ENCODE data around the gene PSME1.
A peak's percentile ranks its signal among the peaks of the same experiment; 100 is the strongest.

Gene PSME1

GRCh38 chr14:24146978-24147760 is 11.2 kb downstream of the PSME1 start, which contains the start of gene RNF31:
Gene RNF31, plus strand, starts transcription at chr14:24147498. Its CDS starts 201 bp downstream, at chr14:24147699.
- TF ChIP-seq CTCF (conservative IDR thresholded peaks at IDR 0.05; ENCODE audit: low read depth, low read length): no peak
- Histone ChIP-seq H2AFZ (ENCODE audit: low read depth) (peak within 1 kb of the TSS; percentile 59; the same call in 1 of the 2 replicates), H4K20me1 (ENCODE audit: insufficient read depth) (no peaks in the 10 kb centered on the region), H3K27ac (peak within 1 kb of the TSS; percentile 46; the same call in 1 of the 2 replicates), H3K4me3 (IDR thresholded peaks at IDR 0.05; ENCODE audit: insufficient read depth, low read depth, low read length) (peak within 1 kb of the TSS; percentile 34), H3K9ac (peak within 1 kb of the TSS; percentile 49; the same call in 1 of the 2 replicates), H3K36me3 (ENCODE audit: insufficient read depth) (no peaks in the 10 kb centered on the region), H3K4me1 (ENCODE audit: low read depth, poor library complexity, severe bottlenecking) (peaks cover 13% of the 10 kb centered on the region), H3K4me2 (peak within 1 kb of the TSS; percentile 80; the same call in 1 of the 2 replicates), H3K79me2 (ENCODE audit: insufficient read depth, low read depth) (peaks cover 19% of the 10 kb centered on the region; the same call in 1 of the 2 replicates), H3K27me3 (ENCODE audit: insufficient read depth, low read depth) (no peaks in the 10 kb centered on the region)

GRCh38 chr14:24147761-24148428 is 11.9 kb downstream of the PSME1 start:
- H3K27ac ChIP-seq: no peak overlapping the region
- no peak overlapping the region for H3K4me3 ChIP-seq (IDR thresholded peaks at IDR 0.05; ENCODE audit: insufficient read depth, low read depth, low read length)
- no peak for TF ChIP-seq CTCF (conservative IDR thresholded peaks at IDR 0.05; ENCODE audit: low read depth, low read length)
- H2AFZ ChIP-seq (ENCODE audit: low read depth): 0 out of 2 replicates have a peak overlapping the region, but pooled peaks have one; percentile 23
- no peaks in the 10 kb centered on the region for H4K20me1 ChIP-seq (ENCODE audit: insufficient read depth)
- H3K4me2 ChIP-seq: peak overlapping the region; percentile 51; the same call in 1 of the 2 replicates
- H3K79me2 ChIP-seq (ENCODE audit: insufficient read depth, low read depth): peaks cover 19% of the 10 kb centered on the region; the same call in 1 of the 2 replicates
- peaks cover 10% of the 10 kb centered on the region for H3K4me1 ChIP-seq (ENCODE audit: low read depth, poor library complexity, severe bottlenecking)
- H3K27me3 ChIP-seq (ENCODE audit: insufficient read depth, low read depth): no peaks in the 10 kb centered on the region
- no peaks in the 10 kb centered on the region for H3K36me3 ChIP-seq (ENCODE audit: insufficient read depth)
- H3K9ac ChIP-seq: no peak overlapping the region; the same call in 1 of the 2 replicates

DNA sequence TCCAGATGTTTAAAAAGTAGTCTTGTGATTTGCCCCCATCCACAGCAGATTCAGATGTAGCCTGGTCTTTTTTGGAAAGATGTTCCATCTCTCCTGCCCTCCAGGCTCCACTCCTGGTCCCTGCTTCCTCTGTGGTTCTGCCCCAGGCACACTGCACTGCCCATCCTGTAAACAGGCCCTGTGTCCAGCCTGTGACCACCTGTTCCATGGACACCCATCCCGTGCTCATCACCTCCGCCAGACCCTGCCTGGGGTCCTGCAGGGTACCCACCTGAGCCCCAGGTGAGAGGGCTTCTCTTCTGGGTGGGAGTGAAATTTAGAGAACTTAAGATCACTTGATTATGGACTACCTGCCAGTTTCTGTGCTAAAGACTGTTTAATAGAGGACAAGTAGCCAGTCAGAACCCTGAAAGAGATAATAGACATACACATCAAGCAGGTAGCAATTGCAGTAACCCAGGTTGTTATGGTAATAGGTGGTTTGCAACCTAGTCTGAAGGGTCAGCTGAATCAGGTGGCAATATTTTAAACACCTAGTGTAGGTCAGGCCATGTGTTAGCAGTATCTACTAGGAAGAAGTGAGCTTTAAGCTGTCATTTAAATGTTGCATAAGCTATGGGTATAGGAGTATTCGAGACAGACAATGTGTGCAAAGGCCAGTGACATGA is 13.4 kb downstream of the PSME1 start:
- Histone ChIP-seq H3K36me3 (ENCODE audit: insufficient read depth) (no peaks in the 10 kb centered on the region), H3K4me1 (ENCODE audit: low read depth, poor library complexity, severe bottlenecking) (peaks cover 6% of the 10 kb centered on the region), H2AFZ (ENCODE audit: low read depth) (no peak overlapping the region), H3K9ac (no peak overlapping the region), H3K79me2 (ENCODE audit: insufficient read depth, low read depth) (peaks cover 19% of the 10 kb centered on the region; the same call in 1 of the 2 replicates), H3K4me2 (no peak overlapping the region), H3K4me3 (IDR thresholded peaks at IDR 0.05; ENCODE audit: insufficient read depth, low read depth, low read length) (no peak overlapping the region), H4K20me1 (ENCODE audit: insufficient read depth) (no peaks in the 10 kb centered on the region), H3K27ac (no peak overlapping the region), H3K27me3 (ENCODE audit: insufficient read depth, low read depth) (no peaks in the 10 kb centered on the region)
- TF ChIP-seq CTCF (conservative IDR thresholded peaks at IDR 0.05; ENCODE audit: low read depth, low read length): no peak

DNA sequence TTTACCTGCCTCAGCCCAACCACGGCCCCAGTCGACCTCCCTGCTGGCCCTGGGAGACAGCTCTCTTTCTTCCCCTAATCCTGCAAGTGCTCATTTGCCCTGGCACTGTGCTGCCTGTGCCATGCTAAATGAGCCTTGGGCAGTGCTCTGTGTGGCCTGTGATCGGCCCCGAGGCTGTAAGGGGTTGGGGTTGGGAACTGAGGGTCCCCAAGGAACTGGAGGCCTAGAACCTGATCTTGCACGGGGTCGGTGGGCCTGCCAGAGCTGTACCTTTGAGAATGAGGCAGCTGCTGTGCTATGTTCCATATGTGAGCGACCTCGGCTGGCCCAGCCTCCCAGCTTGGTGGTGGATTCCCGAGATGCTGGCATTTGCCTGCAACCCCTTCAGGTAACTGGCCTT is 14.1 kb downstream of the PSME1 start:
- Histone ChIP-seq H3K9ac (no peak overlapping the region), H3K36me3 (ENCODE audit: insufficient read depth) (no peaks in the 10 kb centered on the region), H3K79me2 (ENCODE audit: insufficient read depth, low read depth) (peaks cover 14% of the 10 kb centered on the region; the same call in 1 of the 2 replicates), H3K4me3 (IDR thresholded peaks at IDR 0.05; ENCODE audit: insufficient read depth, low read depth, low read length) (no peak overlapping the region), H3K27ac (no peak overlapping the region), H3K4me1 (ENCODE audit: low read depth, poor library complexity, severe bottlenecking) (peaks cover 6% of the 10 kb centered on the region), H3K4me2 (no peak overlapping the region), H3K27me3 (ENCODE audit: insufficient read depth, low read depth) (no peaks in the 10 kb centered on the region), H4K20me1 (ENCODE audit: insufficient read depth) (no peaks in the 10 kb centered on the region), H2AFZ (ENCODE audit: low read depth) (no peak overlapping the region)
- TF ChIP-seq CTCF (conservative IDR thresholded peaks at IDR 0.05; ENCODE audit: low read depth, low read length): no peak
